Stomach smooth muscle (tissue), 2 donors: ENCODE results near the gene CCDC6.
"Not testable (repeated sequence)": the region's sequence is repeated elsewhere in the genome, so short reads cannot be mapped to it uniquely, and the experiment has no call there.

Source experiments
- H3K27ac ChIP-seq: one replicate; pipeline ENCODE4 v1.7.0; 2013; ENCODE audit warnings: mild to moderate bottlenecking, low read length, inconsistent platforms
- H3K27me3 ChIP-seq, 2 donors: one replicate each; pipeline ENCODE4 v1.7.0; 2013; ENCODE audit warnings: low read length in 2 of 2; ENCODE audit not compliant: insufficient read depth in 2 of 2, control insufficient read depth in 1 of 2
- H3K36me3 ChIP-seq, 2 donors: one replicate each; pipeline ENCODE4 v1.7.0; 2013; ENCODE audit warnings: low read length in 2 of 2; ENCODE audit not compliant: control insufficient read depth in 2 of 2, insufficient read depth in 2 of 2
- H3K4me1 ChIP-seq: one replicate; pipeline ENCODE4 v1.7.0; 2013; ENCODE audit warnings: low read length; ENCODE audit not compliant: control insufficient read depth, insufficient read depth
- H3K4me3 ChIP-seq, 2 donors: one replicate each; pipeline ENCODE4 v1.7.0; 2013; ENCODE audit warnings: low read length in 2 of 2
- H3K9ac ChIP-seq, 2 donors: one replicate each; pipeline ENCODE4 v1.7.0; 2013; ENCODE audit warnings: low read length in 2 of 2, mild to moderate bottlenecking in 1 of 2
- H3K9me3 ChIP-seq, 2 donors: one replicate each; pipeline ENCODE4 v1.7.0; 2013; ENCODE audit warnings: low read length in 2 of 2; ENCODE audit not compliant: control insufficient read depth in 2 of 2
- donor health status: healthy.
- donor health status: Pancreatic carcinoma.

The CCDC6 gene

DNA sequence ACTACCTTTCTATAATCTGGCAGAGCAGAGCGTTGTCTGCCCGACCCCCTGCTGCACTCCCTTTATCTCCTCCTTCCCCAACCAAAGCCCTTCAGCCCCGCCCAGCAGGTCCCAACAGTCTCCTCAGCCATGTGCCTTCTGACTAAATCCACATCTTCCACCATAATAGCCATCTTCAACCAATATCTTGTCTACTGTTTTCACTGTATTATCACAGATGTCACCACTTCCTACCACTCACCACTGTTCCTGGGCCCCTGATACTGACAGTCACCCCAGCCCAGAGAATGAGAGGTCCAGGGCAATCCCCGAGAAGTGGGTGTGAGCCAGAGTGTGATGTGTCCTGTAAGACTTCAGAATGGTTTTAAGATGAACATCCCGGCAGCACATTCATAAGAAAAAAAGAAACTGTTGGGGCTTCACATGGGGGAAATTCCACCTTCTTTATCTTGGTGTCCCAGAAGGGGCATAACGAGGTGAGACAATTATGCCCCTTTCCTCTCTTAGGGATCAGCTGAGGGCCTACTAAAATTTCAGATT, 25.3 kb downstream of the CCDC6 start:
- Histone ChIP-seq H3K4me1 (peaks cover 10% of the 10 kb centered on the region), H3K9ac (no peak overlapping the region), H3K4me3 (no peak overlapping the region), H3K27me3 (no peaks in the 10 kb centered on the region), H3K9me3 (no peaks in the 10 kb centered on the region), H3K36me3 (no peaks in the 10 kb centered on the region), H3K27ac (no peak overlapping the region)

DNA sequence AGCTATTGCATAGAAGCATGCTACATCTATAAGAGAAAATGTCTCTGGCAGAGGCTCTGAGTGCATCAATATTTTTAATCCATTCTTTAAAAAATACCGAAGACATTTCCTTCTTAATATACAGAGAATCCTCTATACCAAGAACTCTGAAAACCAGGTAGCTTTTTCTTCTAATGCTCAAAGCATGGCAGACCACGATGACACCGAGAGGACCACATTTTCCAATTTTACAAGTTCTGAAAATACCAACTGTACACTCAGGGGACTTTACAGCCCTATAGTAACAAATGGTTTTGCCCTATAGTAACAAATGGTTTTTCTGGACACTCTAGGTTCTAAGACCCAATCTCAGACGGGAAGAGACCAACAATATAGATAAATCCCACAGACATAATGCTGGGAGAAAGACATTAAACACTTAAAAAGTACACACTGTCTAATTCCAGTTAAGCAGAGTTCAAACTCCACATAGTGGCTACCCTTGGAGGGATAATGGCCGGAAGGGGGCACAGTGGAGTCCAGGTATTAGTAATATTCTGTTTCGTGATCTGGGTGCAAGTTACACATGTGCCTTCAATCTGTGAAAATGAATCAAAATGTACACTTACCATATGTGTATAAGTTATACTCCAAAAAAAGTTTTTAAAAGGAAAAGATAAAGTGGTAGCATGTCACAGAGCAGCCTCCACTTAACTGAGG, 26.2 kb downstream of the CCDC6 start:
- no peak overlapping the region for H3K9ac ChIP-seq
- peaks cover 1% of the 10 kb centered on the region for H3K4me1 ChIP-seq
- no peaks in the 10 kb centered on the region for H3K27me3 ChIP-seq
- H3K27ac ChIP-seq: no peak overlapping the region
- no peaks in the 10 kb centered on the region for H3K9me3 ChIP-seq
- no peaks in the 10 kb centered on the region for H3K36me3 ChIP-seq
- no peak overlapping the region for H3K4me3 ChIP-seq

DNA sequence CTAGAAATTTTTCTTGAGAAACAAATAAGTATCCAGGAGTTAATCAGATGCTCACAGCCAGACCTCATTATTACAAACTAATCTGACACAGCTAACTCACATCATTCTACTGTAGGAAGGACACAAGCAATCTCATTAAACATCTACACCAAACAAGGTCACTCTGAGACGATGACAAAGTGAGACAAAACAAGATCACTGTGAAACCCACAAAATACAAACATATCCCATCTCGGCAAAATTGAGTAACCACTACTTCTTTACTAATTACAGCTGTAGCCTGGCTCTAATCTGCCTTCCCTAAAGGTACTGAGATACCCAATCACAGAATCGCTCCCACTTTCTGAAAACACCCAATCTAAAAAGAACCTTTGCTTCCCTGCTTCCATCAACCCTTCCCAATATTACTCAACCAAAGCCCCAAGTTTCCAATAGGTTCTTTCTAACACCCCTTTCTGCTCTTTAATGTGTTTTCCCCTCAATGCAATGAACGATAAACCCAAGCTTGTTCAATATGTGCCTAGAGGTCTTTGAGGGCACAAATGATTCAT, 26.9 kb downstream of the CCDC6 start:
- Histone ChIP-seq H3K9ac (no peak overlapping the region), H3K4me3 (no peak overlapping the region), H3K4me1 (no peaks in the 10 kb centered on the region), H3K27ac (no peak overlapping the region), H3K36me3 (no peaks in the 10 kb centered on the region), H3K27me3 (no peaks in the 10 kb centered on the region), H3K9me3 (no peaks in the 10 kb centered on the region)

DNA sequence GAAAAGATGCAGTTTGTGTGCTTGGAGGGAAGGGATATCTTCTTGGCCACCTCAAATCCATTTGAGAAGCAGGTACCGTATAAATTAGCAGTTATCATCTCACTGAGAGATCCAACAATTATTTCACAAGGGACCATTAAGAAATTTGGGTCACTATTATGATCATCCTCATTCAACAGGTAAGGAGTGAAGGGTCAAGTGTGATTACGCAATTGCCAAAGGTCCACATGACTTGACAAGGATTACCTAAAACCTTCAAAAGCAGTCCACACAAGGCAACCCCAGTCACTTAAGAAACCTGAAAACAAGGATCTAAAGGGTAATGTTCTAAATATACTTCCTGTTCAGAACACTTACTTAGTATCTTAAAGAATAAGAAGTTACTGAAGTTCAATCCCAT, 27.4 kb downstream of the CCDC6 start:
- no peaks in the 10 kb centered on the region for H3K36me3 ChIP-seq
- no peak overlapping the region for H3K27ac ChIP-seq
- no peaks in the 10 kb centered on the region for H3K4me1 ChIP-seq
- H3K27me3 ChIP-seq: no peaks in the 10 kb centered on the region
- H3K9me3 ChIP-seq: no peaks in the 10 kb centered on the region
- no peak overlapping the region for H3K4me3 ChIP-seq
- no peak overlapping the region for H3K9ac ChIP-seq

DNA sequence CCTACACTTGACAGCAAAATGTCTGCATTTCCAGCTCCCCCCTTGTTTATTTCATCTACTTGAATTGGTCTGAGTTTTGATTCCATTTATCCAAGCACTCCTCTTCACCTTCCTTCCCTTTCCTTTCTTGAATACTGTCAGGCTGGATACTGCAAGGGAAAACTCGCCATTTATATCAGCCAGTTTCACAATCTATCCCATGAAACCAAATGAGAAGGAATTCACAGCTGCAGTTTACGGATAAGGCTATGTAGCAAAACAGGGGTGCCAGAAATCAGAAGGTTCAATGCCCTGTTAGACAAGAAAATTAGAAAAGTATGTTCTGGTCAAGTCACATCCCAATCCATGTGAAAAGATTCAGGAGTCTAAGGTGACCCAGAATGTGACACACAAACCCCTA, 28.1 kb downstream of the CCDC6 start:
- Histone ChIP-seq H3K36me3 (no peaks in the 10 kb centered on the region), H3K27me3 (no peaks in the 10 kb centered on the region), H3K4me3 (no peak overlapping the region), H3K27ac (no peak overlapping the region), H3K9ac (no peak overlapping the region), H3K9me3 (no peaks in the 10 kb centered on the region), H3K4me1 (peaks cover 2% of the 10 kb centered on the region)

DNA sequence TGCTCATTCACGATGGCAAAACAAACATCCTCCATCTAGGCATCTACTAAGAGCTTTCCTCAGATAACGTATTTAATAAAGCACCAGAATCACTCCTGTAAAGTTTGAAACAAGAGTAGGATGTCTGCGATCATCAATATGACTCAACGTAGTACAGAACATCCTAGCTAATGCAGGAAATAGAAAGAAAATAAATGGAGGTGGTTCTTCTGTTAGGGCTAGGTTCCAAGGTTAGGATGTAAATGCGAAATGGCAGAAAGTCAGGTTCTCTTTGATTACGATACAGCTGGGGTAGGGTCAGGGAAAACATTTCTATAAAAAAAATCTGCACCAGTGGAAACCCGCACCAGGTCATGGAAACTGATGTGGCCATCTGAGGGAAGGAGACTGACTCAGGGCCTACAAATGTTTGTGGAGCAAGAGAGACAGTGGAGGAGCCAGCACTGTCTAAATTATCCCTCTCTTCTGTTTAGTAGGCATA, 29.1 kb downstream of the CCDC6 start:
- Histone ChIP-seq H3K9ac (no peak overlapping the region), H3K27me3 (no peaks in the 10 kb centered on the region), H3K36me3 (no peaks in the 10 kb centered on the region), H3K4me1 (peaks cover 10% of the 10 kb centered on the region), H3K9me3 (no peaks in the 10 kb centered on the region), H3K4me3 (no peak overlapping the region), H3K27ac (no peak overlapping the region)

DNA sequence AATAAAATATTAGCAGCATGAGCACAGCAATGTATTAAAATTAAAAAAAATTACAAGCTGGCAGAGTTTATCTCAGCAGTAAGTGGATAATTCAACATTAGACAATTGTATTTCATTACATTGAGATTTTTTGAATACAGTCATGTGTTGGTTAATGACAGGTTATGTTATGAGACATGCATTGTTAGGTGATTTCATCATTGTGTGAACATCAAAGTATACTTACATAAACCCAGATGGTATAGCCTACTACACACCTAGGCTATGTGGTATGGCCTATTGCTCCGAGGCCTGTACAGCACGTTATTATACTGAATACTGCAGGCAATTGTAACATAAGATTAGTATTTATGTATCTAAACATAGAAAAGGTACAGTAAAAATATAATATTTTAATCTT, 29.7 kb downstream of the CCDC6 start:
- Histone ChIP-seq H3K27me3 (no peaks in the 10 kb centered on the region), H3K9me3 (no peaks in the 10 kb centered on the region), H3K27ac (no peak overlapping the region), H3K4me3 (no peak overlapping the region), H3K4me1 (peaks cover 13% of the 10 kb centered on the region), H3K9ac (no peak overlapping the region), H3K36me3 (no peaks in the 10 kb centered on the region)

DNA sequence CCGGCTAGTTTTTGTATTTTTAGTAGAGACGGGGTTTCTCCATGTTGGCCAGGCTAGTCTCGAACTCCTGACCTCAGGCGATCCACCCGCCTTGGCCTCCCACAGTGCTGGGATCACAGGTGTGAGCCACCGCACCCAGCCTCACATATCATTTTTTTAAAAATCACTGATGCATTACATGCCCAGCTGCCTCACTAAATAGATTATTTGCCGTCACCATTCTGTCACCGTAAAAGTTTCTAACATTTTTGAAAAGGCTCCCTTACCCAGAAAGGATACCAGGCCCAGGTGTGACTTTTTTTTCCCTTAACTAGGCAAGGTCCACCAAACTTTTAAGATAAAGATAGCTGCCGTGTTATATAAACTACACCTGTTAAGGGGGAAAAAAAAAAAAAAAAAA, 30.1 kb downstream of the CCDC6 start:
- not testable (repeated sequence) for H3K9me3 ChIP-seq, H3K9ac ChIP-seq, H3K36me3 ChIP-seq, H3K27ac ChIP-seq, H3K4me3 ChIP-seq, H3K27me3 ChIP-seq
- H3K4me1 ChIP-seq: peaks cover 17% of the 10 kb centered on the region

DNA sequence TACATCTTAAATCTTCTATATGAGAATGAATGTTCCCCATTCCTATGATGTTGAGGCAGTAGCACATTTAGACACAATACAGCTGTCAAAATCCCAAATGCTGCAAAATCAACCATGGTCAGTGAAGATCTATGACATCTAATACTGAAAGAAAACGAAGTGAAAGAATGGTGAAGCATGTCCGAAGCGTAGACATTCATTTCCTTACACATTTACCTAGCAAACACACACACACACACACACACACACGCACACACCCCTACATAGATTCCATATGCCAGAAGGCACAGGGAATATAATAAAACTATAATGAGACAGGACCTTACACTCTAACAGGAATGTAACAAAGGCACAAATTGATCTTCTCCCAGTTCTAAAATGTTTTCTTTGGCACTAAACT, 32.5 kb downstream of the CCDC6 start:
- H3K36me3 ChIP-seq: no peaks in the 10 kb centered on the region
- no peaks in the 10 kb centered on the region for H3K9me3 ChIP-seq
- peaks cover 31% of the 10 kb centered on the region for H3K4me1 ChIP-seq
- no peak overlapping the region for H3K9ac ChIP-seq
- no peak overlapping the region for H3K4me3 ChIP-seq
- H3K27ac ChIP-seq: peak overlapping the region; percentile 75
- H3K27me3 ChIP-seq: no peaks in the 10 kb centered on the region

DNA sequence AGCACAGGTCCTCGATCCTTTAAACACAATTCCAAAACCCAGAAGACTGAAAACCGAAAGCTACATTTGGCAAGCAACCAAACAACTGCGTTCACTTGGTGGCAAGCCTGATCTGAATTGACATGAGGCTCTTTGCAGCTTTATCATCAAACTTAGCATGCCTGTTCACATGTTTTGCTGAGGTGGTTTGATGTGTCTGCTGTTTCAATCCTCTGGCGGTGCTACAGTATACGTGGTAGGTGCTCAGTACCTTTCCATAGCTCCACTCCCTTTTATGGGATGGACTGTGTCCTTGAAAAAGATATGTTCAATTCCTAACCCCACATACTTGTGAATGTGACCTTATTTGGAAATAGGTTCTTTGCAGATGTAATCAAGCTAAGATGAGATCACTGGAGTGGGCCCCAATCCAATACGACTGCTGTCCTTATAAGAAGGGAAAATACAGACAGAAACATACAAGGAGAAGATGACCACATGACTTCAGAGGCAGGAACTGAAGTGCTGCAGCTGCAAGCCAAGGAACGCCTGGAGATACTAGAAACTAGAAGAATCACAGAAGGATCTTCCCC, 33.4 kb downstream of the CCDC6 start:
- Histone ChIP-seq H3K4me3 (peak overlapping the region in 1 of 2 donors; percentile 63), H3K27ac (peak overlapping the region; percentile 75)

DNA sequence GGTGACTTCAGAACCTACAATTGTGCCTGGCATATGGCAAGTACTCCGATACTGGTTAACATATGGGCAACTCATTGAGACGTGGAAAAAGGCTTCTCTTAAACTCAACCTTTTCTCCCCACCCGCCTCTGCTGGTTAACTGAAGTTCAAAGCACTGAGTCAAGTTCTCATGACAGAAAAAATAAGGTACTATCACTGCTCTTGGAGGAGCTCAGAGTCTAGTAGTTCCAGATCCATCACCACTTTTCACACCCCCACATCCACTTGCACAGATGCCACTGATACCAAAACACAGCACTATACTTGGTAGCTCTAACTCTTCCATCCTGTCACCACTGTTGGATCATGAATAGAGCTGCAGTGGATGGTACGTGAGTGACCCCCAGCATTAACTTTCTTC, 36.2 kb downstream of the CCDC6 start:
- Histone ChIP-seq H3K4me3 (no peak overlapping the region), H3K27ac (peak overlapping the region; percentile 31), H3K9me3 (no peaks in the 10 kb centered on the region), H3K4me1 (peaks cover 32% of the 10 kb centered on the region), H3K36me3 (no peaks in the 10 kb centered on the region), H3K9ac (no peak overlapping the region), H3K27me3 (no peaks in the 10 kb centered on the region)

More for the DNA sequence above, 33.4 kb downstream of the CCDC6 start:
- no peaks in the 10 kb centered on the region for H3K36me3 ChIP-seq
- no peaks in the 10 kb centered on the region for H3K27me3 ChIP-seq
- H3K4me1 ChIP-seq: peaks cover 32% of the 10 kb centered on the region
- no peaks in the 10 kb centered on the region for H3K9me3 ChIP-seq
- no peak overlapping the region for H3K9ac ChIP-seq
